Measurements from ENCODE around the gene PHF2. TPM values are rescaled to one million over a fixed set of nuclear protein-coding genes. Genes with fewer than 3 reads are reported as not detected.

PHF2 gene
- total and polyA plus RNA-seq, 3 experiments from 2014 or later: 3.0 to 25.0 (median 22.4) TPM

GRCh38 chr9:93684161-93684765 is 107.9 kb downstream of the PHF2 start:
- no peak overlapping the region for H3K27ac Mint-ChIP-seq
- peaks cover 4 to 15% (median 13%) of the 10 kb centered on the region in 5 donors for H3K9me3 Mint-ChIP-seq
- H3K27me3 ChIP-seq (ENCODE audit: insufficient read depth, low read length, poor library complexity, severe bottlenecking): no peaks in the 10 kb centered on the region
- ChIA-PET CTCF (no interaction called here), POLR2A (no interaction called here)
- H3K4me3 Mint-ChIP-seq: no peak overlapping the region
- no peak overlapping the region for H3K27ac ChIP-seq (ENCODE audit: low read depth, low read length)
- no peaks in the 10 kb centered on the region for H3K4me1 ChIP-seq (ENCODE audit: insufficient read depth, low read length)
- DNase-seq: no peak
- no peaks in the 10 kb centered on the region for H3K9me3 ChIP-seq (ENCODE audit: low read length)
- peaks cover 4 to 8% of the 10 kb centered on the region in 2 donors for H3K27me3 Mint-ChIP-seq
- no peaks in the 10 kb centered on the region for H3K36me3 Mint-ChIP-seq
- no peaks in the 10 kb centered on the region for H3K36me3 ChIP-seq (ENCODE audit: insufficient read depth, low read length)
- peaks cover 0 to 2% (median 0%) of the 10 kb centered on the region in 3 donors for H3K4me1 Mint-ChIP-seq
- no peak overlapping the region for H3K4me3 ChIP-seq (ENCODE audit: low read length)

- no peak for DNase-seq
- CTCF ChIA-PET: no interaction called here
Measured at GRCh38 chr9:93684806-93685543, 108.6 kb downstream of the PHF2 start.

GRCh38 chr9:93686127-93686879 is 109.9 kb downstream of the PHF2 start:
- peaks cover 19 to 28% (median 27%) of the 10 kb centered on the region in 5 donors for H3K9me3 Mint-ChIP-seq
- peaks cover 6 to 15% of the 10 kb centered on the region in 2 donors for H3K27me3 Mint-ChIP-seq
- Histone ChIP-seq H3K27ac (ENCODE audit: low read depth, low read length) (no peak overlapping the region), H3K27me3 (ENCODE audit: insufficient read depth, low read length, poor library complexity, severe bottlenecking) (no peaks in the 10 kb centered on the region), H3K4me3 (ENCODE audit: low read length) (no peak overlapping the region), H3K36me3 (ENCODE audit: insufficient read depth, low read length) (no peaks in the 10 kb centered on the region), H3K4me1 (ENCODE audit: insufficient read depth, low read length) (no peaks in the 10 kb centered on the region), H3K9me3 (ENCODE audit: low read length) (no peaks in the 10 kb centered on the region)
- H3K27ac Mint-ChIP-seq: no peak overlapping the region
- H3K4me3 Mint-ChIP-seq: no peak overlapping the region
- ChIA-PET CTCF (no interaction called here), POLR2A (no interaction called here)
- no peak for DNase-seq
- peaks cover 0 to 7% (median 0%) of the 10 kb centered on the region in 3 donors for H3K36me3 Mint-ChIP-seq
- peaks cover 0 to 2% (median 0%) of the 10 kb centered on the region in 3 donors for H3K4me1 Mint-ChIP-seq

More at GRCh38 chr9:93684806-93685543, 108.6 kb downstream of the PHF2 start:
- Mint-ChIP-seq H3K9me3 (peaks cover 8 to 21% (median 18%) of the 10 kb centered on the region in 5 donors), H3K4me3 (no peak overlapping the region), H3K27me3 (peaks cover 4 to 8% of the 10 kb centered on the region in 2 donors), H3K4me1 (peaks cover 0 to 2% (median 0%) of the 10 kb centered on the region in 3 donors), H3K27ac (no peak overlapping the region), H3K36me3 (no peaks in the 10 kb centered on the region)
- H3K27me3 ChIP-seq (ENCODE audit: insufficient read depth, low read length, poor library complexity, severe bottlenecking): no peaks in the 10 kb centered on the region
- H3K36me3 ChIP-seq (ENCODE audit: insufficient read depth, low read length): no peaks in the 10 kb centered on the region
- POLR2A ChIA-PET: no interaction called here
- H3K4me1 ChIP-seq (ENCODE audit: insufficient read depth, low read length): no peaks in the 10 kb centered on the region
- H3K4me3 ChIP-seq (ENCODE audit: low read length): no peak overlapping the region
- H3K27ac ChIP-seq (ENCODE audit: low read depth, low read length): no peak overlapping the region
- no peaks in the 10 kb centered on the region for H3K9me3 ChIP-seq (ENCODE audit: low read length)

- ChIA-PET CTCF (no interaction called here), POLR2A (no interaction called here)
Measured at GRCh38 chr9:93686880-93687236, 110.5 kb downstream of the PHF2 start.

GRCh38 chr9:93690618-93691017 is 114.2 kb downstream of the PHF2 start:
- H3K27ac Mint-ChIP-seq: no peak overlapping the region
- H3K4me3 Mint-ChIP-seq: no peak overlapping the region
- no peaks in the 10 kb centered on the region for H3K4me1 Mint-ChIP-seq
- peaks cover 0 to 7% (median 0%) of the 10 kb centered on the region in 3 donors for H3K36me3 Mint-ChIP-seq
- H3K36me3 ChIP-seq (ENCODE audit: insufficient read depth, low read length): no peaks in the 10 kb centered on the region
- no peaks in the 10 kb centered on the region for H3K4me1 ChIP-seq (ENCODE audit: insufficient read depth, low read length)
- H3K4me3 ChIP-seq (ENCODE audit: low read length): no peak overlapping the region
- H3K27ac ChIP-seq (ENCODE audit: low read depth, low read length): no peak overlapping the region
- CTCF ChIA-PET: interaction anchor here (0.6 to 1.0 kb wide), 2 partner anchors 10 to 97 kb away, joined by 3 to 4 read pairs; no protein-coding TSS in a partner anchor
- POLR2A ChIA-PET: no interaction called here
- no peaks in the 10 kb centered on the region for H3K27me3 ChIP-seq (ENCODE audit: insufficient read depth, low read length, poor library complexity, severe bottlenecking)
- peaks cover 22 to 35% (median 28%) of the 10 kb centered on the region in 5 donors for H3K9me3 Mint-ChIP-seq
- no peak for DNase-seq
- H3K9me3 ChIP-seq (ENCODE audit: low read length): no peaks in the 10 kb centered on the region
- H3K27me3 Mint-ChIP-seq: peaks cover 3 to 22% of the 10 kb centered on the region in 2 donors

More at GRCh38 chr9:93686880-93687236, 110.5 kb downstream of the PHF2 start:
- peaks cover 6 to 15% of the 10 kb centered on the region in 2 donors for H3K27me3 Mint-ChIP-seq
- H3K27ac Mint-ChIP-seq: no peak overlapping the region
- peaks cover 0 to under 1% (median 0%) of the 10 kb centered on the region in 3 donors for H3K4me1 Mint-ChIP-seq
- Histone ChIP-seq H3K36me3 (ENCODE audit: insufficient read depth, low read length) (no peaks in the 10 kb centered on the region), H3K27me3 (ENCODE audit: insufficient read depth, low read length, poor library complexity, severe bottlenecking) (no peaks in the 10 kb centered on the region), H3K4me3 (ENCODE audit: low read length) (no peak overlapping the region), H3K27ac (ENCODE audit: low read depth, low read length) (no peak overlapping the region), H3K9me3 (ENCODE audit: low read length) (no peaks in the 10 kb centered on the region), H3K4me1 (ENCODE audit: insufficient read depth, low read length) (no peaks in the 10 kb centered on the region)
- no peak for DNase-seq
- peaks cover 0 to 7% (median 0%) of the 10 kb centered on the region in 3 donors for H3K36me3 Mint-ChIP-seq
- peaks cover 19 to 29% (median 28%) of the 10 kb centered on the region in 5 donors for H3K9me3 Mint-ChIP-seq
- no peak overlapping the region for H3K4me3 Mint-ChIP-seq

GRCh38 chr9:93693129-93693528 is 116.7 kb downstream of the PHF2 start:
- Histone ChIP-seq H3K4me3 (ENCODE audit: low read length) (no peak overlapping the region), H3K27ac (ENCODE audit: low read depth, low read length) (no peak overlapping the region), H3K9me3 (ENCODE audit: low read length) (no peaks in the 10 kb centered on the region), H3K36me3 (ENCODE audit: insufficient read depth, low read length) (no peaks in the 10 kb centered on the region), H3K4me1 (ENCODE audit: insufficient read depth, low read length) (no peaks in the 10 kb centered on the region), H3K27me3 (ENCODE audit: insufficient read depth, low read length, poor library complexity, severe bottlenecking) (no peaks in the 10 kb centered on the region)
- DNase-seq: no peak
- no peak overlapping the region for H3K4me3 Mint-ChIP-seq
- peaks cover 6 to 14% of the 10 kb centered on the region in 2 donors for H3K27me3 Mint-ChIP-seq
- POLR2A ChIA-PET: no interaction called here
- no peak overlapping the region for H3K27ac Mint-ChIP-seq
- H3K9me3 Mint-ChIP-seq: peaks cover 19 to 30% (median 25%) of the 10 kb centered on the region in 5 donors
- H3K36me3 Mint-ChIP-seq: peaks cover 0 to 7% (median 0%) of the 10 kb centered on the region in 3 donors
- no peaks in the 10 kb centered on the region for H3K4me1 Mint-ChIP-seq
- CTCF ChIA-PET: no interaction called here

- H3K9me3 Mint-ChIP-seq: peaks cover 0 to 8% (median 3%) of the 10 kb centered on the region in 5 donors
Measured at GRCh38 chr9:93697352-93698139, 121.2 kb downstream of the PHF2 start.

More at GRCh38 chr9:93697352-93698139, 121.2 kb downstream of the PHF2 start:
- no peak overlapping the region for H3K4me3 ChIP-seq (ENCODE audit: low read length)
- ChIA-PET POLR2A (no interaction called here), CTCF (no interaction called here)
- H3K27ac ChIP-seq (ENCODE audit: low read depth, low read length): no peak overlapping the region
- Mint-ChIP-seq H3K36me3 (no peaks in the 10 kb centered on the region), H3K4me1 (no peaks in the 10 kb centered on the region), H3K4me3 (no peak overlapping the region), H3K27ac (no peak overlapping the region), H3K27me3 (peaks cover 4 to 6% of the 10 kb centered on the region in 2 donors)
- H3K9me3 ChIP-seq (ENCODE audit: low read length): no peaks in the 10 kb centered on the region
- no peaks in the 10 kb centered on the region for H3K36me3 ChIP-seq (ENCODE audit: insufficient read depth, low read length)
- no peaks in the 10 kb centered on the region for H3K27me3 ChIP-seq (ENCODE audit: insufficient read depth, low read length, poor library complexity, severe bottlenecking)
- no peaks in the 10 kb centered on the region for H3K4me1 ChIP-seq (ENCODE audit: insufficient read depth, low read length)
- DNase-seq: no peak
